ENCODE measurements around the gene CTSE. TPM values are rescaled to one million over a fixed set of nuclear protein-coding genes. Genes with fewer than 3 reads are reported as not detected.
A peak's percentile ranks its signal among the peaks of the same experiment; 100 is the strongest.

Gene CTSE
- total and polyA plus RNA-seq, 2 of the 8 experiments (the other 6 are each of a cell fraction or from before 2014, with no cell fraction given) = 0.03 TPM; not detected in 1

DNA sequence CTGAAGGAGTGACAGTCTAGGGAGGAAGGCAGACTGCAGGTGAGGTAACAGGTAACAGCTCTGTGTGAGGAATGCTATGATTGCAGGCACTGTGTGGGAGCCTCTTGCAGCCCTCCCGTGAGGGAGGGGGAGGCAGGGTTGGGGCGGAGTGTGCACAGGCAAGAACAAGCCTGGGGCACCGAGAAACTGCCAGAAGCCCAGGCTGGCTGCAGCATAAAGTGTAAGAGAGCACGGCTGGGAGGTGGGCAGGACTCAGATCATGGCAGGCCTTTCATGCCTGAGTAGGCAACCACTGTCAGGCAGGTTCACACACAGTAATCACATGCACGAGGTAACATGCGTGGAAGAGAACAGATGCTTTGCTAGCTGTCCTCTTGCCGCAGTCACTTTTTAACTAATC, 17.9 kb upstream of the CTSE start:
- Histone ChIP-seq H3K9ac (replicated peaks in 1 of 4; ENCODE audit: extremely low read depth in 1 of 4, low read depth in 3 of 4, low read length in 3 of 4) (no peak overlapping the region), H2AFZ (ENCODE audit: low read length) (peak overlapping the region; percentile 90; the same call in 1 of the 2 replicates), H3K9me3 (ENCODE audit: insufficient read depth in 2 of 2, low read depth in 1 of 2, low read length in 1 of 2) (no peaks in the 10 kb centered on the region), H3K4me2 (ENCODE audit: insufficient read depth in 1 of 2, low read depth in 2 of 2, low read length in 2 of 2) (no peak overlapping the region), H4K20me1 (replicated peaks in 1 of 2; ENCODE audit: control insufficient read depth in 1 of 2, insufficient read depth in 2 of 2, low read length in 2 of 2) (no peaks in the 10 kb centered on the region), H3K27ac (ENCODE audit: low read depth, low read length) (no peak overlapping the region), H4K91ac (replicated peaks; ENCODE audit: insufficient read length, low read length) (no peak overlapping the region), H2BK12ac (ENCODE audit: low read depth, low read length) (0 out of 2 replicates have a peak overlapping the region, but pooled peaks have one; percentile 4), H3K14ac (ENCODE audit: insufficient read length) (no peak overlapping the region), H2BK15ac (ENCODE audit: low read length) (peak overlapping the region; percentile 21; the same call in 1 of the 2 replicates), H2BK20ac (ENCODE audit: low read length) (0 out of 2 replicates have a peak overlapping the region, but pooled peaks have one; percentile 62), H3K79me1 (ENCODE audit: low read depth, low read length) (no peaks in the 10 kb centered on the region), H3K27me3 (replicated peaks in 1 of 4; ENCODE audit: control insufficient read depth in 3 of 4, extremely low read depth in 1 of 4, insufficient read depth in 3 of 4, low read length in 3 of 4) (no peaks in the 10 kb centered on the region), H4K8ac (ENCODE audit: extremely low read depth, insufficient read depth, low read length) (no peak overlapping the region), H2AK5ac (ENCODE audit: low read depth, low read length) (no peak overlapping the region), H3K4me1 (replicated peaks in 1 of 4; ENCODE audit: control insufficient read depth in 3 of 4, insufficient read depth in 4 of 4, low read length in 3 of 4) (peaks cover 2 to 9% (median 3%) of the 10 kb centered on the region in 4 experiments; a peak in 5 of 7 replicates), H3K79me2 (ENCODE audit: control insufficient read depth in 1 of 2, insufficient read depth in 2 of 2, low read length in 2 of 2) (no peaks in the 10 kb centered on the region), H3K56ac (replicated peaks; ENCODE audit: insufficient read length, low read depth, low read length) (no peak overlapping the region), H3K23me2 (ENCODE audit: low read depth, low read length) (no peaks in the 10 kb centered on the region), H3K23ac (ENCODE audit: insufficient read length) (no peak overlapping the region), H3K18ac (ENCODE audit: extremely low read depth, low read length) (no peak overlapping the region), H2BK5ac (ENCODE audit: low read depth, low read length) (no peak overlapping the region), H3K4ac (replicated peaks; ENCODE audit: insufficient read length, low read depth, low read length) (no peak overlapping the region), H3K4me3 (ENCODE audit: extremely low read depth in 1 of 4, insufficient read depth in 2 of 4, low read depth in 3 of 4, low read length in 4 of 4) (no peak overlapping the region), H3K36me3 (ENCODE audit: control insufficient read depth in 2 of 4, insufficient read depth in 4 of 4, low read length in 3 of 4) (no peaks in the 10 kb centered on the region), H2BK120ac (replicated peaks; ENCODE audit: low read depth, low read length) (no peak overlapping the region), H4K5ac (ENCODE audit: insufficient read length, low read depth, low read length) (no peak overlapping the region)
- DNase-seq (ENCODE audit: low read depth in 1 of 2, low spot score in 2 of 2) = peak in 1 of 2 experiments; percentile 55
- ChIA-PET CTCF (ENCODE audit: partially characterized antibody) (interaction anchor here (1.8 kb wide), 1 partner anchor 12 kb away, joined by 9 read pairs; no protein-coding TSS in a partner anchor), POLR2A (ENCODE audit: partially characterized antibody) (no interaction called here)
- 66% methylated on average over 7 of the region's 7 CpGs; no CpG with 5 or more reads in 1 of the 2 experiments for WGBS, 2 experiments (ENCODE audit: extremely low coverage in 1 of 2, insufficient coverage in 1 of 2, insufficient read length in 1 of 2, insufficient replicate concordance in 2 of 2, low coverage in 1 of 2, low lambda C conversion rate in 2 of 2, missing lambda C conversion rate in 1 of 2)
- peak; percentile 55 for FAIRE-seq
- TF ChIP-seq KDM5A (IDR thresholded peaks at IDR 0.05; ENCODE audit: low read length) (no peak), YY1 (IDR thresholded peaks at IDR 0.05; ENCODE audit: low read depth, low read length) (no peak), JUND (IDR thresholded peaks at IDR 0.05; ENCODE audit: low read length) (no peak)

Data from H1 (cell line).